ENCODE results near the gene TP73. TPM values are rescaled to one million over a fixed set of nuclear protein-coding genes. Genes with fewer than 3 reads are reported as not detected.

Gene TP73
- total RNA-seq, 3 donors from 2014 or later (not counting 1 experiment from before 2014, with no cell fraction given): 0.28 to 0.50 (median 0.39) TPM

GRCh38 chr1:3772715-3773571, 120.6 kb downstream of the TP73 start, which contains the start of gene SMIM1:
Gene SMIM1 (plus strand): TSS chr1:3772749. CDS start chr1:3775374, 2,625 bp downstream.
- H3K4me3 ChIP-seq (ENCODE audit: low read length): peak within 1 kb of the TSS; percentile 43
- peak in 2 of 3 donors; percentile 3 to 7 for ATAC-seq
- Mint-ChIP-seq H3K36me3 (no peaks in the 10 kb centered on the region), H3K9me3 (no peaks in the 10 kb centered on the region), H3K27ac (peak within 1 kb of the TSS in 1 of 2 donors; percentile 56), H3K4me3 (peak within 1 kb of the TSS; percentile 73), H3K4me1 (peaks cover 0 to 16% of the 10 kb centered on the region in 2 donors), H3K27me3 (ENCODE audit: low read depth in 2 of 2) (no peaks in the 10 kb centered on the region)
- H3K36me3 ChIP-seq (ENCODE audit: control insufficient read depth, insufficient read depth, low read length): no peaks in the 10 kb centered on the region
- intact Hi-C loops (cut with micrococcal nuclease): loop anchor here (5.0 kb wide), 1 partner anchor 129 kb away; the partner anchor contains the start of gene C1orf174
- no peak within 1 kb of the TSS for H3K27ac ChIP-seq (ENCODE audit: low read length)
- TF ChIP-seq CTCF (IDR thresholded peaks at IDR 0.05): no peak
- WGBS (ENCODE audit: insufficient coverage): 12% methylated on average over 55 of the region's 55 CpGs
- peaks cover 31% of the 10 kb centered on the region for H3K4me1 ChIP-seq (ENCODE audit: control insufficient read depth, insufficient read depth, low read length)
- H3K27me3 ChIP-seq (ENCODE audit: control insufficient read depth, insufficient read depth, low read length): no peaks in the 10 kb centered on the region
- peak in 1 of 2 donors; percentile 28 for DNase-seq
- H3K9me3 ChIP-seq (ENCODE audit: control insufficient read depth, insufficient read depth, low read length): no peaks in the 10 kb centered on the region

DNA sequence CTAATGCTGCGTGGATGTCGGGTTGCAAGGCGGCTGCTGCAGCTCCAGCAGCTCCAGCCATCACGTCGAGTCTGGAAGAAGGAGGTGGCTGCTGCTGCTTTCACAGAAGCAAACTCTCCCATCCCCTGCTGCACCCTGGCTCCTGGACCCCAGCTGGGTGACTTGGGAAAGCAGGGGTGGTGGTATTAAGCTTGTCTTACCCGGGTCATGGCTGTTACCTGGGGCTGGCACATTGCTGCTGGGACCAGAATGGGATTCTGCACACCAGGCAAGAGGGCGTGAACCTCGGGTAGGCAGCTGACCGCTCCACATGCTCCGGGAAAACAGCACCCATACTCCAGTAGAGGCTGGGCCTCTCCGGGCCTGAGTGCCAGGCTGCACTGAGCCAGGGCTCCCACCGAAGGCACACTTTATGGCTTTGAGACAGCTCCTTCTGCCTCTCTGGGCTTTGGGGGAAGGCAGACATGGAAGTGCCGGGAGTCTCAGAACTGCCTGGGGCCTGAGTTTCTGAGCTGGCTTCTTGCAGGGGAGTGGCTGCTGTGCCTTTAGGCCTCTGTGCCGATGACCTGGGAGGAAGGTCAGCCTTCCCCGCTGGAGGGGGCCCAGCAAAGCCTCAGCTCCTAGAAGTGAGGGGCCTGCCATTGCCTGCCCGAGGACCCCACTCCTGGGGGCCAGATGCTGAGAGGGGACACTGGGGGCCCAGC, 121.4 kb downstream of the TP73 start:
- TF ChIP-seq CTCF (IDR thresholded peaks at IDR 0.05): no peak
- DNase-seq: peak in 1 of 2 donors; percentile 30
- no peaks in the 10 kb centered on the region for H3K9me3 ChIP-seq (ENCODE audit: control insufficient read depth, insufficient read depth, low read length)
- no peaks in the 10 kb centered on the region for H3K36me3 ChIP-seq (ENCODE audit: control insufficient read depth, insufficient read depth, low read length)
- no peak for ATAC-seq
- H3K27ac ChIP-seq (ENCODE audit: low read length): no peak overlapping the region
- peak overlapping the region; percentile 47 for H3K4me3 Mint-ChIP-seq
- no peaks in the 10 kb centered on the region for H3K36me3 Mint-ChIP-seq
- no peaks in the 10 kb centered on the region for H3K27me3 ChIP-seq (ENCODE audit: control insufficient read depth, insufficient read depth, low read length)
- H3K4me1 Mint-ChIP-seq: peaks cover 0 to 16% of the 10 kb centered on the region in 2 donors
- intact Hi-C loops (cut with micrococcal nuclease): loop anchor here (5.0 kb wide), 1 partner anchor 129 kb away; the partner anchor contains the start of gene C1orf174
- H3K4me1 ChIP-seq (ENCODE audit: control insufficient read depth, insufficient read depth, low read length): peaks cover 31% of the 10 kb centered on the region
- H3K27ac Mint-ChIP-seq: peak overlapping the region in 1 of 2 donors; percentile 56
- WGBS (ENCODE audit: insufficient coverage): 91% methylated on average over 16 of the region's 16 CpGs
- no peaks in the 10 kb centered on the region for H3K27me3 Mint-ChIP-seq (ENCODE audit: low read depth in 2 of 2)
- no peaks in the 10 kb centered on the region for H3K9me3 Mint-ChIP-seq
- H3K4me3 ChIP-seq (ENCODE audit: low read length): no peak overlapping the region

DNA sequence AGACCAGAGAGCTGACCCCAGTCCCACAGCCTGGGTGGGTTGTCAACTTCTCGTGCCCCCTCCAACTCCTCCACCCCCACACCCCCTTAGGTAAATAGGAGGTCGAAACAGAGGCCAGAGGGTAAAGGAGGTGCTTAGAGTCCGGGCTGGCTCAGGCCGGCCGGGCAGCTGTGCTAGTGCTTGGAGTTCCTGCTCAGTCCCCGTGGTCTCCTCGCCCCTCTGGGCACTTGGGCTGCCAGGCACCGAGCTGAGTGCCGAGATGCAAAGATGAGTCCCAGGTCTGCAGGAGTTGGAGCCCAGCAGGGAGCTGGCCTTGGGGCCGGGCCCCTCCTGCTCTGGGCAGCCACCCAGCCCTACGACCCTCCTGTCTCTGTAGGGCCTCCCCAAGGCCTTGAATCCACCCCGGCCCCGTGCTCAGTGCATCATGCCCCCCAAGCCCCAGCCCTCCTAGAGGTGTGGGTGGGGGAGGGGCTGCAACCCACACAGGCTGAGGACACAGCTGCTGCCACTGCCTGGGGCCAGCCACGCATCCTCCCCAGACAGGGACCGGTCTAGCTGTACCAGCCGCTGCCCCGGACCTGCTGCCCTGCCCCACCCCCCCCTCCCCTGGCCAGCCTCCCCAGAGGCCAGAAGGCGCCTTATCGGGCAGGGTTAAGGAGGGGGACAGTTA, 122.1 kb downstream of the TP73 start:
- WGBS (ENCODE audit: insufficient coverage): 87% methylated on average over 16 of the region's 19 CpGs
- Mint-ChIP-seq H3K27me3 (ENCODE audit: low read depth in 2 of 2) (no peaks in the 10 kb centered on the region), H3K4me3 (no peak overlapping the region), H3K4me1 (peaks cover 0 to 16% of the 10 kb centered on the region in 2 donors), H3K9me3 (no peaks in the 10 kb centered on the region), H3K36me3 (no peaks in the 10 kb centered on the region), H3K27ac (no peak overlapping the region)
- Histone ChIP-seq H3K27me3 (ENCODE audit: control insufficient read depth, insufficient read depth, low read length) (no peaks in the 10 kb centered on the region), H3K36me3 (ENCODE audit: control insufficient read depth, insufficient read depth, low read length) (peaks cover 5% of the 10 kb centered on the region), H3K27ac (ENCODE audit: low read length) (no peak overlapping the region), H3K4me1 (ENCODE audit: control insufficient read depth, insufficient read depth, low read length) (peaks cover 31% of the 10 kb centered on the region), H3K9me3 (ENCODE audit: control insufficient read depth, insufficient read depth, low read length) (no peaks in the 10 kb centered on the region), H3K4me3 (ENCODE audit: low read length) (no peak overlapping the region)
- DNase-seq (no peak), ATAC-seq (no peak)
- TF ChIP-seq CTCF (IDR thresholded peaks at IDR 0.05): no peak
- intact Hi-C loops (cut with micrococcal nuclease): loop anchor here (5.0 kb wide), 1 partner anchor 128 kb away; the partner anchor contains the start of gene C1orf174

Data from natural killer cell (primary cell).